ENCODE measurements around the gene KAZN.
A peak's percentile ranks its signal among the peaks of the same experiment; 100 is the strongest.

Gene KAZN

DNA sequence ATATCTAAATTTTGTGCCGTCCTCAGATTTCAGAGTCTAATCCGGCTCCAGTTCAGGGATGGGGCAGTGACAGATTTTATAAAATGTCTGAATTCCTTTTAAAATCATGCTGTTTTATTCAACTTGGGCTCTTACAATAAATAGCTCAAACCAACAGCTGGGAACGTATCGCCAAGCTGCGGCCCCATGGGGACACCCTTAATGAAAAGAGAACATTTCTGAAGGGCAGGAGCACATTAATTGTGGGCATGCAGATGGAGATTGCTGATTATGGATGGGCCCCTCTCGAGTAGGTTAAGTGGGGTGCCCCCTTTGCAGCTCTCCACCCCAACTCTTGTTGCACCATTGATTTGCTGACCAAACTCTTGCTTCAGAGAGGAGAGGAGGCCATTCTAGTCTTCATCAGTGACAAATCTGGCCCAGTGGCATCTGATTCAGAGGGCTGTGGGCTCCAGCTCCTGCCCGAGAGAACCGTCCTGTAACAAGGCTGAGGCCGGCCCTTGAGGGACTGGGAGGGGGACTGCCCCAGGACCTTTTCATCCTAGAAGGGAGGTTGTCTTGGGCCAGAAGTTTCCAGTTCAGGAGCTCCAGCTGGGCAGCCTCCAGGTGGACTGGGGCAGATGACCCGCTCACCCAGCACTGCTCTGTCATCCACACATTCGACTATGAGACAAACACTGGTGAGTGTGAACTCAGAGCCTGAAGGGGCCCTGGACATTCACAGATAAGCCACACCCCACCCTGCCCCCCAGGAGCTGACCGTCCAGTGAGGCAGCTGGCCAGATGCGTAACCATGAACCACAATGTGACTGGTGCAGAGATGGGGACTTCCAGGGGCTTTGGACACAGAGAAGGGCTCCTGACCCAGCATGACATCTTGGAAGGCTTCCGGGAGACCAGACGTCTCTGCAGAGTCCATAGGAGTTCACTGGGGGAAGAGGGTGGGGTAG is 500.0 kb downstream of the KAZN start:
- Histone ChIP-seq H3K4me3 (ENCODE audit: low read depth in 1 of 2, low read length in 1 of 2) (no peak overlapping the region), H3K36me3 (no peaks in the 10 kb centered on the region), H3K27me3 (peaks cover 22% of the 10 kb centered on the region), H3K4me1 (ENCODE audit: control insufficient read depth in 1 of 2, insufficient read depth in 1 of 2, low read depth in 1 of 2, low read length in 1 of 2) (no peaks in the 10 kb centered on the region), H3K27ac (no peak overlapping the region), H3K9me3 (no peaks in the 10 kb centered on the region)
- TF ChIP-seq, protein P1, sequence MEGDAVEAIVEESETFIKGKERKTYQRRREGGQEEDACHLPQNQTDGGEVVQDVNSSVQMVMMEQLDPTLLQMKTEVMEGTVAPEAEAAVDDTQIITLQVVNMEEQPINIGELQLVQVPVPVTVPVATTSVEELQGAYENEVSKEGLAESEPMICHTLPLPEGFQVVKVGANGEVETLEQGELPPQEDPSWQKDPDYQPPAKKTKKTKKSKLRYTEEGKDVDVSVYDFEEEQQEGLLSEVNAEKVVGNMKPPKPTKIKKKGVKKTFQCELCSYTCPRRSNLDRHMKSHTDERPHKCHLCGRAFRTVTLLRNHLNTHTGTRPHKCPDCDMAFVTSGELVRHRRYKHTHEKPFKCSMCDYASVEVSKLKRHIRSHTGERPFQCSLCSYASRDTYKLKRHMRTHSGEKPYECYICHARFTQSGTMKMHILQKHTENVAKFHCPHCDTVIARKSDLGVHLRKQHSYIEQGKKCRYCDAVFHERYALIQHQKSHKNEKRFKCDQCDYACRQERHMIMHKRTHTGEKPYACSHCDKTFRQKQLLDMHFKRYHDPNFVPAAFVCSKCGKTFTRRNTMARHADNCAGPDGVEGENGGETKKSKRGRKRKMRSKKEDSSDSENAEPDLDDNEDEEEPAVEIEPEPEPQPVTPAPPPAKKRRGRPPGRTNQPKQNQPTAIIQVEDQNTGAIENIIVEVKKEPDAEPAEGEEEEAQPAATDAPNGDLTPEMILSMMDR (IDR thresholded peaks at IDR 0.05), result no peak

- H3K4me1 ChIP-seq (ENCODE audit: control insufficient read depth in 1 of 2, insufficient read depth in 1 of 2, low read depth in 1 of 2, low read length in 1 of 2), result no peaks in the 10 kb centered on the region
- H3K4me3 ChIP-seq (ENCODE audit: low read depth in 1 of 2, low read length in 1 of 2), result no peak overlapping the region
- H3K27me3 ChIP-seq, result peaks cover 22% of the 10 kb centered on the region
- TF ChIP-seq, protein P1 (IDR thresholded peaks at IDR 0.05), result no peak
- H3K36me3 ChIP-seq, result no peaks in the 10 kb centered on the region
- no peak overlapping the region for H3K27ac ChIP-seq
- no peaks in the 10 kb centered on the region for H3K9me3 ChIP-seq
Measured at GRCh38 chr1:15099441-15100120, 501.1 kb downstream of the KAZN start.

DNA sequence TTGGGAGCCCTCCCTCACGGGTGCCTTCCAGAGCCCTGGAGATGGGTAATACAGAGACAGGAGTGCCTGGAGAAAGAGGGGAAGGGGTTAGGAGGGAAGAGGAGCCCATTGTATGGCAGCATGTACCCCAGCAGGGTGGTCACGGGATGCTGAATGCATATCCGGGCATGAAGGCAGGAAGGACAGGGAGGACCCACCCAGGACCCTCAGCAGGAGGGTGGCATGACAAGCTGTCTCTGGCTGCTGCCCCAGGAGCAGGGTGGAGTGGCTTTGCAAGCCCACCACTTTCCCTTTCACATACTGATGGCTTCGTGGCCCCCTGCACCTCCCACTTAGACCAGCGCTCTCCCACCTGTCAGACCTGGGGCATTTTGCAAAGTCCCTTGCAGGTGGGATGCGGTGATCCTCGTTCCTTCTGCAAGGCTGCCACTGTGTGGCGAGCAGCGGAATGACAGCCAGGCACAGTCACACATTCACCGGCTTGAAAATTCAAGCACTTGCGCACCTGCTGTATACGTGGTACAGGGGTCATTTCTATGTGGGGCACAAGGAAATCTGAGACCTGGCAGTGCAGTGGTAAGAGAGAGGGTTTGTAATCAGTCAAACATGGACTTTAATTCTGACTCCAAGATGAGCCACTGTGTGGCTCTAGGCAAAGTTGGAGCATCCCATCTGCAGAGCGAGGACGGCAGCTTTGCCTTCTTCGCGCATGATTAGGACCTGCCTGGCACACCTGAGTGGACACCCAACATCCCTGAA is 501.8 kb downstream of the KAZN start:
- Histone ChIP-seq H3K27me3 (peaks cover 22% of the 10 kb centered on the region), H3K36me3 (no peaks in the 10 kb centered on the region), H3K4me1 (ENCODE audit: control insufficient read depth in 1 of 2, insufficient read depth in 1 of 2, low read depth in 1 of 2, low read length in 1 of 2) (no peaks in the 10 kb centered on the region), H3K4me3 (ENCODE audit: low read depth in 1 of 2, low read length in 1 of 2) (no peak overlapping the region), H3K9me3 (no peaks in the 10 kb centered on the region), H3K27ac (no peak overlapping the region)
- TF ChIP-seq, protein P1 (IDR thresholded peaks at IDR 0.05), result peak; percentile 21

- no peaks in the 10 kb centered on the region for H3K36me3 ChIP-seq
- no peaks in the 10 kb centered on the region for H3K9me3 ChIP-seq
- no peak overlapping the region for H3K4me3 ChIP-seq (ENCODE audit: low read depth in 1 of 2, low read length in 1 of 2)
- no peak overlapping the region for H3K27ac ChIP-seq
- TF ChIP-seq, protein P1 (IDR thresholded peaks at IDR 0.05), result no peak
- H3K27me3 ChIP-seq, result peaks cover 22% of the 10 kb centered on the region
- H3K4me1 ChIP-seq (ENCODE audit: control insufficient read depth in 1 of 2, insufficient read depth in 1 of 2, low read depth in 1 of 2, low read length in 1 of 2), result no peaks in the 10 kb centered on the region
Measured at GRCh38 chr1:15100880-15101760, 502.6 kb downstream of the KAZN start.

DNA sequence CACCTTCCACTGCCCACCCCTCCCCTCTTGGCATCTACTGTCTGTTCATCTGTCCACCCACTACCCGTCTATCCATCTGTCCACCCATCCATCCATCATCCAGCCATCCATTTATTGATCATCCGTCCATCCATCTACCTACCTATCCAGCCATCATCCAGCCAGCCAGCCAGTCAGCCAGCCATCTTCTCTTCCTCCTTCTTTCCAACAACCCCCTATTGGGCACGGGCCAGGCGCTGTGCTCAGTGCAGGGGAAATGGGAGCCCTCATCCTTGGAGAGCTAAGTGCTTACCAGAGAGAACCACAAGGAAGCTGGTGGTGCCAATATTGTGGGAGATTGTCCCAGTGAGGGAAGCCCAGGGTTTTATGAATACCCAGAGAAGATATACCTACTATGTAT is 503.3 kb downstream of the KAZN start:
- Histone ChIP-seq H3K4me1 (ENCODE audit: control insufficient read depth in 1 of 2, insufficient read depth in 1 of 2, low read depth in 1 of 2, low read length in 1 of 2) (no peaks in the 10 kb centered on the region), H3K27ac (no peak overlapping the region), H3K27me3 (peaks cover 22% of the 10 kb centered on the region), H3K36me3 (no peaks in the 10 kb centered on the region), H3K9me3 (no peaks in the 10 kb centered on the region), H3K4me3 (ENCODE audit: low read depth in 1 of 2, low read length in 1 of 2) (no peak overlapping the region)
- TF ChIP-seq, protein P1 (IDR thresholded peaks at IDR 0.05), result no peak
